ENCODE measurements around the gene PPOX. TPM values are rescaled to one million over a fixed set of nuclear protein-coding genes. Genes with fewer than 3 reads are reported as not detected.

Gene PPOX
- polyA plus RNA-seq, 1 of the 3 experiments (the other 2 are of a cell fraction), result 30.7 TPM

DNA sequence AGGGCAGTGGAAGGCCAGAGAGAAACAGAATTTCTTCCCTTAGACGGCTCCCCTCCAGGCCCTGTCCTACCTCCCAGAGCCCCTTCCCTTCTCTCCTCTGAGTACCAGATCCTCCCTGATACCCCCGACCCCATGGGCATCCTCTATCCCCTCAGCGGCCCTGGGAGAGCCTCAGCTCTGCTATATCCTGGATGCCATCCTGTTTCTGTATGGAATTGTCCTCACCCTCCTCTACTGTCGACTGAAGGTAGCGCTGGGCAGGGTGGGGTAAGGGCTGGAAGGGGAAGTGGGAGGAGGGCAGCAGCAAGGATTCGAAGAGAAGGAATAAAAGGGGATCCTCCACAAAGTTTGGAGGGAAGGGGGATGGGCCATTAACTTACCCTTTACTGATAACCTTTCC is 51.6 kb downstream of the PPOX start:
- TF ChIP-seq EZH2phosphoT487 (IDR thresholded peaks at IDR 0.05; ENCODE audit: borderline replicate concordance, low read depth) (no peak), POLR2AphosphoS5 (IDR thresholded peaks at IDR 0.05; ENCODE audit: low read depth, low read length) (no peak), ELF1 (IDR thresholded peaks at IDR 0.05) (no peak), GABPA (IDR thresholded peaks at IDR 0.05; ENCODE audit: low read depth) (no peak)
- TF ChIP-seq, protein P1, sequence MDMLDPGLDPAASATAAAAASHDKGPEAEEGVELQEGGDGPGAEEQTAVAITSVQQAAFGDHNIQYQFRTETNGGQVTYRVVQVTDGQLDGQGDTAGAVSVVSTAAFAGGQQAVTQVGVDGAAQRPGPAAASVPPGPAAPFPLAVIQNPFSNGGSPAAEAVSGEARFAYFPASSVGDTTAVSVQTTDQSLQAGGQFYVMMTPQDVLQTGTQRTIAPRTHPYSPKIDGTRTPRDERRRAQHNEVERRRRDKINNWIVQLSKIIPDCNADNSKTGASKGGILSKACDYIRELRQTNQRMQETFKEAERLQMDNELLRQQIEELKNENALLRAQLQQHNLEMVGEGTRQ (IDR thresholded peaks at IDR 0.05; ENCODE audit: borderline replicate concordance, low read depth, low read length), result no peak
- H3K4me1 ChIP-seq (ENCODE audit: control insufficient read depth in 1 of 2, insufficient read depth in 2 of 2, low read depth in 1 of 2, low read length in 1 of 2), result no peaks in the 10 kb centered on the region; a peak in 1 of 4 replicates
- H3K36me3 ChIP-seq (replicated peaks in 1 of 2; ENCODE audit: control insufficient read depth in 1 of 2, insufficient read depth in 2 of 2, low read length in 1 of 2), result peaks cover 16 to 19% of the 10 kb centered on the region in 2 experiments
- H3F3A ChIP-seq (replicated peaks; ENCODE audit: insufficient read depth), result no peaks in the 10 kb centered on the region
- WGBS (ENCODE audit: low lambda C conversion rate), result 81% methylated on average over 6 of the region's 6 CpGs
- H3K4me2 ChIP-seq, result no peak overlapping the region
- no peaks in the 10 kb centered on the region for H3K9me2 ChIP-seq
- H3K27me3 ChIP-seq (ENCODE audit: insufficient read depth), result no peaks in the 10 kb centered on the region
- H3K4me3 ChIP-seq (ENCODE audit: low read depth in 2 of 2, low read length in 1 of 2), result no peak overlapping the region
- H3K79me2 ChIP-seq (ENCODE audit: insufficient read depth), result no peaks in the 10 kb centered on the region
- ChIA-PET CTCF (interaction anchor here (1.2 to 6.0 kb wide), 4 partner anchors 8 to 164 kb away, joined by 3 to 40 read pairs (median 18); partner anchors contain the start of genes NDUFS2 and TOMM40L), POLR2A (no interaction called here)
- no peak overlapping the region for H3K9ac ChIP-seq
- no peaks in the 10 kb centered on the region for H3K9me3 ChIP-seq
- H4K20me1 ChIP-seq (ENCODE audit: insufficient read depth), result no peaks in the 10 kb centered on the region
- no peak overlapping the region; a peak in 1 of 4 replicates for H3K27ac ChIP-seq (ENCODE audit: low read depth in 2 of 2, low read length in 1 of 2)
- H2AFZ ChIP-seq (ENCODE audit: low read depth), result no peak overlapping the region
- DNase-seq, result no peak

DNA sequence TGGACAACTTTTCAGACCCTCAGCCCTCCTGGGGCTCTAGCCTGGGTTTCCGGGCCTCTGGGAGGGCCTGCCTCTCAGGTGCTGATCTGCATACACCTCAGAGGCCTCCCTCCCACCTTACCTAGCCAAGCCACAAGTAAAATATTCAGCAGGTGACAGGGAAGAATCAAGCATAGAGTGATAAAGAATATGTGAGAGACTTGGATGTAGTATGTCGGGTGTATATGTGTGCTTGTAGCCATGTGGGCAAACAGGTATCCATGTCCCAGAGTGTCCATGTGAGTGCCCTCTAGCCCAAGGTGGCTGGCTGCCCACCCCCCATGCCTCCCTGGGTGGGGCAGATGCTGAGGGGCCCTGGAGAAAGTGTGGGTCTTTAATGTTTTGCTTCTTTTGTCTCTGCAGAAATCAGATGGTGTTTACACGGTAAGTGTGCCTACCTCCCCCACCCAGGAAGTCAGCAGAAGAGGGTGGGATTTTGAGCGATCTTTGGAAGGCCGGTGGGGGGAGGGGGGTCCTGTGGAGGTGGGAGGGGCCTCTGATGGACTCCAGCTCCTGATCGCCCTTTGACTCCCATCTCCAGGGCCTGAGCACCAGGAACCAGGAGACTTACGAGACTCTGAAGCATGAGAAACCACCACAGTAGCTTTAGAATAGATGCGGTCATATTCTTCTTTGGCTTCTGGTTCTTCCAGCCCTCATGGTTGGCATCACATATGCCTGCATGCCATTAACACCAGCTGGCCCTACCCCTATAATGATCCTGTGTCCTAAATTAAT is 52.3 kb downstream of the PPOX start:
- no peaks in the 10 kb centered on the region; a peak in 1 of 4 replicates for H3K4me1 ChIP-seq (ENCODE audit: control insufficient read depth in 1 of 2, insufficient read depth in 2 of 2, low read depth in 1 of 2, low read length in 1 of 2)
- no peak for DNase-seq
- H3K27me3 ChIP-seq (ENCODE audit: insufficient read depth), result no peaks in the 10 kb centered on the region
- WGBS (ENCODE audit: low lambda C conversion rate), result 86% methylated on average over 8 of the region's 8 CpGs
- ChIA-PET POLR2A (no interaction called here), CTCF (interaction anchor here (1.2 to 6.0 kb wide), 9 partner anchors 8 to 164 kb away, joined by 3 to 40 read pairs (median 4); partner anchors contain the start of genes NDUFS2 and TOMM40L)
- no peak overlapping the region for H3K27ac ChIP-seq (ENCODE audit: low read depth in 2 of 2, low read length in 1 of 2)
- H2AFZ ChIP-seq (ENCODE audit: low read depth), result no peak overlapping the region
- H3K9me2 ChIP-seq, result no peaks in the 10 kb centered on the region
- no peaks in the 10 kb centered on the region for H3K9me3 ChIP-seq
- peaks cover 10 to 16% of the 10 kb centered on the region in 2 experiments for H3K36me3 ChIP-seq (replicated peaks in 1 of 2; ENCODE audit: control insufficient read depth in 1 of 2, insufficient read depth in 2 of 2, low read length in 1 of 2)
- no peaks in the 10 kb centered on the region for H4K20me1 ChIP-seq (ENCODE audit: insufficient read depth)
- H3K79me2 ChIP-seq (ENCODE audit: insufficient read depth), result no peaks in the 10 kb centered on the region
- H3K4me2 ChIP-seq, result no peak overlapping the region
- no peak overlapping the region for H3K4me3 ChIP-seq (ENCODE audit: low read depth in 2 of 2, low read length in 1 of 2)
- H3K9ac ChIP-seq, result no peak overlapping the region
- no peaks in the 10 kb centered on the region for H3F3A ChIP-seq (replicated peaks; ENCODE audit: insufficient read depth)
- TF ChIP-seq POLR2AphosphoS5 (IDR thresholded peaks at IDR 0.05; ENCODE audit: low read depth, low read length), result no peak
- TF ChIP-seq, protein P2, sequence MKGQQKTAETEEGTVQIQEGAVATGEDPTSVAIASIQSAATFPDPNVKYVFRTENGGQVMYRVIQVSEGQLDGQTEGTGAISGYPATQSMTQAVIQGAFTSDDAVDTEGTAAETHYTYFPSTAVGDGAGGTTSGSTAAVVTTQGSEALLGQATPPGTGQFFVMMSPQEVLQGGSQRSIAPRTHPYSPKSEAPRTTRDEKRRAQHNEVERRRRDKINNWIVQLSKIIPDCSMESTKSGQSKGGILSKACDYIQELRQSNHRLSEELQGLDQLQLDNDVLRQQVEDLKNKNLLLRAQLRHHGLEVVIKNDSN (IDR thresholded peaks at IDR 0.05; ENCODE audit: borderline replicate concordance, low read depth), result no peak
- no peak for TF ChIP-seq EP300 (IDR thresholded peaks at IDR 0.05; ENCODE audit: borderline replicate concordance in 1 of 2, low read depth in 1 of 2, low read length in 1 of 2)
- TF ChIP-seq, protein P3, sequence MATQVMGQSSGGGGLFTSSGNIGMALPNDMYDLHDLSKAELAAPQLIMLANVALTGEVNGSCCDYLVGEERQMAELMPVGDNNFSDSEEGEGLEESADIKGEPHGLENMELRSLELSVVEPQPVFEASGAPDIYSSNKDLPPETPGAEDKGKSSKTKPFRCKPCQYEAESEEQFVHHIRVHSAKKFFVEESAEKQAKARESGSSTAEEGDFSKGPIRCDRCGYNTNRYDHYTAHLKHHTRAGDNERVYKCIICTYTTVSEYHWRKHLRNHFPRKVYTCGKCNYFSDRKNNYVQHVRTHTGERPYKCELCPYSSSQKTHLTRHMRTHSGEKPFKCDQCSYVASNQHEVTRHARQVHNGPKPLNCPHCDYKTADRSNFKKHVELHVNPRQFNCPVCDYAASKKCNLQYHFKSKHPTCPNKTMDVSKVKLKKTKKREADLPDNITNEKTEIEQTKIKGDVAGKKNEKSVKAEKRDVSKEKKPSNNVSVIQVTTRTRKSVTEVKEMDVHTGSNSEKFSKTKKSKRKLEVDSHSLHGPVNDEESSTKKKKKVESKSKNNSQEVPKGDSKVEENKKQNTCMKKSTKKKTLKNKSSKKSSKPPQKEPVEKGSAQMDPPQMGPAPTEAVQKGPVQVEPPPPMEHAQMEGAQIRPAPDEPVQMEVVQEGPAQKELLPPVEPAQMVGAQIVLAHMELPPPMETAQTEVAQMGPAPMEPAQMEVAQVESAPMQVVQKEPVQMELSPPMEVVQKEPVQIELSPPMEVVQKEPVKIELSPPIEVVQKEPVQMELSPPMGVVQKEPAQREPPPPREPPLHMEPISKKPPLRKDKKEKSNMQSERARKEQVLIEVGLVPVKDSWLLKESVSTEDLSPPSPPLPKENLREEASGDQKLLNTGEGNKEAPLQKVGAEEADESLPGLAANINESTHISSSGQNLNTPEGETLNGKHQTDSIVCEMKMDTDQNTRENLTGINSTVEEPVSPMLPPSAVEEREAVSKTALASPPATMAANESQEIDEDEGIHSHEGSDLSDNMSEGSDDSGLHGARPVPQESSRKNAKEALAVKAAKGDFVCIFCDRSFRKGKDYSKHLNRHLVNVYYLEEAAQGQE (IDR thresholded peaks at IDR 0.05; ENCODE audit: low read depth, low read length), result no peak
- no peak for TF ChIP-seq CHD2 (IDR thresholded peaks at IDR 0.05; ENCODE audit: low read length, partially characterized antibody)
- no peak for TF ChIP-seq TEAD4 (IDR thresholded peaks at IDR 0.05; ENCODE audit: borderline replicate concordance, insufficient read depth)
- no peak for TF ChIP-seq YY1 (IDR thresholded peaks at IDR 0.05; ENCODE audit: low read depth)
- no peak for TF ChIP-seq SMC3 (IDR thresholded peaks at IDR 0.05; ENCODE audit: low read depth, low read length)
- no peak for TF ChIP-seq JUND (IDR thresholded peaks at IDR 0.05)
- TF ChIP-seq, protein P4, sequence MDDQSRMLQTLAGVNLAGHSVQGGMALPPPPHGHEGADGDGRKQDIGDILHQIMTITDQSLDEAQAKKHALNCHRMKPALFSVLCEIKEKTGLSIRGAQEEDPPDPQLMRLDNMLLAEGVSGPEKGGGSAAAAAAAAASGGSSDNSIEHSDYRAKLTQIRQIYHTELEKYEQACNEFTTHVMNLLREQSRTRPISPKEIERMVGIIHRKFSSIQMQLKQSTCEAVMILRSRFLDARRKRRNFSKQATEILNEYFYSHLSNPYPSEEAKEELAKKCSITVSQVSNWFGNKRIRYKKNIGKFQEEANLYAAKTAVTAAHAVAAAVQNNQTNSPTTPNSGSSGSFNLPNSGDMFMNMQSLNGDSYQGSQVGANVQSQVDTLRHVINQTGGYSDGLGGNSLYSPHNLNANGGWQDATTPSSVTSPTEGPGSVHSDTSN (IDR thresholded peaks at IDR 0.05), result no peak
- TF ChIP-seq RCOR1 (IDR thresholded peaks at IDR 0.05; ENCODE audit: low read length), result no peak
- no peak for TF ChIP-seq RFX5 (IDR thresholded peaks at IDR 0.05; ENCODE audit: low read length)
- no peak for TF ChIP-seq FOSL2 (IDR thresholded peaks at IDR 0.05; ENCODE audit: borderline replicate concordance, low read depth)
- TF ChIP-seq, protein P5, sequence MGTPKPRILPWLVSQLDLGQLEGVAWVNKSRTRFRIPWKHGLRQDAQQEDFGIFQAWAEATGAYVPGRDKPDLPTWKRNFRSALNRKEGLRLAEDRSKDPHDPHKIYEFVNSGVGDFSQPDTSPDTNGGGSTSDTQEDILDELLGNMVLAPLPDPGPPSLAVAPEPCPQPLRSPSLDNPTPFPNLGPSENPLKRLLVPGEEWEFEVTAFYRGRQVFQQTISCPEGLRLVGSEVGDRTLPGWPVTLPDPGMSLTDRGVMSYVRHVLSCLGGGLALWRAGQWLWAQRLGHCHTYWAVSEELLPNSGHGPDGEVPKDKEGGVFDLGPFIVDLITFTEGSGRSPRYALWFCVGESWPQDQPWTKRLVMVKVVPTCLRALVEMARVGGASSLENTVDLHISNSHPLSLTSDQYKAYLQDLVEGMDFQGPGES (IDR thresholded peaks at IDR 0.05; ENCODE audit: low read depth, low read length), result no peak
- TF ChIP-seq NRF1 (IDR thresholded peaks at IDR 0.05; ENCODE audit: low read depth, low read length), result no peak
